ENCODE results near the gene GALNTL6.

DNA sequence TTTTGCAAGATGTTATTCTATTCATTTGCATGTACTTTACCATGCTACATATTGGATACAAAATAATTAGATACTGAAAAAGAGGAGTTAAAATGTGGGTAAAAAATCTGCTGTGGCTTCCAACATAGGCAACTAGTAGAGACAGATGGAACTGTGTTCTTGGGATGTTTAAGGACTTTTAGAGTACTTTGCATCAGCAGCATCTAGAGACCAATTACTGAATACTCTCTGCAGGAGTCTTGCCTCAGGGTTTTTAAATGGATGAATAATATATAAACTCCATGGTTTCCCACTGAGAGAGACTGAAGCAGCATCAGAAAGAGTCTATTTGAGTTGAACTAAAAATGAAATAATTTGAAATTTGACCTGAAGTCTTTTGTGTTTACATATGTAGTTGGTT lies 676.7 kb downstream of the GALNTL6 start:
- TF ChIP-seq, protein P1, sequence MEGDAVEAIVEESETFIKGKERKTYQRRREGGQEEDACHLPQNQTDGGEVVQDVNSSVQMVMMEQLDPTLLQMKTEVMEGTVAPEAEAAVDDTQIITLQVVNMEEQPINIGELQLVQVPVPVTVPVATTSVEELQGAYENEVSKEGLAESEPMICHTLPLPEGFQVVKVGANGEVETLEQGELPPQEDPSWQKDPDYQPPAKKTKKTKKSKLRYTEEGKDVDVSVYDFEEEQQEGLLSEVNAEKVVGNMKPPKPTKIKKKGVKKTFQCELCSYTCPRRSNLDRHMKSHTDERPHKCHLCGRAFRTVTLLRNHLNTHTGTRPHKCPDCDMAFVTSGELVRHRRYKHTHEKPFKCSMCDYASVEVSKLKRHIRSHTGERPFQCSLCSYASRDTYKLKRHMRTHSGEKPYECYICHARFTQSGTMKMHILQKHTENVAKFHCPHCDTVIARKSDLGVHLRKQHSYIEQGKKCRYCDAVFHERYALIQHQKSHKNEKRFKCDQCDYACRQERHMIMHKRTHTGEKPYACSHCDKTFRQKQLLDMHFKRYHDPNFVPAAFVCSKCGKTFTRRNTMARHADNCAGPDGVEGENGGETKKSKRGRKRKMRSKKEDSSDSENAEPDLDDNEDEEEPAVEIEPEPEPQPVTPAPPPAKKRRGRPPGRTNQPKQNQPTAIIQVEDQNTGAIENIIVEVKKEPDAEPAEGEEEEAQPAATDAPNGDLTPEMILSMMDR (IDR thresholded peaks at IDR 0.05): no peak
- no peak for TF ChIP-seq POLR2AphosphoS5 (IDR thresholded peaks at IDR 0.05)
- no peak for TF ChIP-seq POLR2A (IDR thresholded peaks at IDR 0.05)
- TF ChIP-seq EP300 (IDR thresholded peaks at IDR 0.05): no peak

All from suprapubic skin (tissue), 4 donors.